Panc1 (cell line): ENCODE results near the gene BAZ2B. TPM values are rescaled to one million over a fixed set of nuclear protein-coding genes. Genes with fewer than 3 reads are reported as not detected.
"Not testable (repeated sequence)": the region's sequence is repeated elsewhere in the genome, so short reads cannot be mapped to it uniquely, and the experiment has no call there.

ENCODE experiments used
- ATAC-seq: fragments of 200-7000 bp; cut with Tn5 transposase; 2 replicates; pipeline ENCODE4 v1.9.1; 2020; ENCODE audit warnings: mild to moderate bottlenecking, moderate library complexity
- BruUV-seq: library from RNA; stranded (reverse); fragments of 400-500 nt; replicated peaks from 2 replicates; lab custom pipeline; 2021; lab: Mats Ljungman, UMichigan
- CTCF ChIA-PET: fragments of 300-600 bp; sonication (Branson Sonifier 250); formaldehyde crosslinking; loops from one replicate; lab custom pipeline; 2022; ENCODE audit warnings: antibody characterized with exemption; lab: Charles Lee
- POLR2A ChIA-PET: fragments of 300-600 bp; sonication (Branson Sonifier 250); formaldehyde crosslinking; loops from one replicate; lab custom pipeline; 2022; ENCODE audit warnings: antibody characterized with exemption; lab: Charles Lee
- DNase-seq: peaks from one replicate; pipeline ENCODE4 v3.0.0-alpha.2; 2010; ENCODE audit warnings: low read depth, low spot score
- H3K27ac ChIP-seq: 2 replicates; pipeline ENCODE4 v1.5.1; 2011; ENCODE audit warnings: mild to moderate bottlenecking, low read length, inconsistent platforms
- H3K27me3 ChIP-seq: fragments of 200-500 bp; sonication (Bioruptor generic); 2 replicates; pipeline ENCODE4 v1.6.0; 2014; ENCODE audit warnings: low read length, inconsistent platforms; ENCODE audit not compliant: control insufficient read depth, insufficient read depth
- H3K36me3 ChIP-seq: fragments of 200-500 bp; sonication (Bioruptor generic); 2 replicates; pipeline ENCODE4 v1.5.1; 2014; ENCODE audit warnings: inconsistent platforms, mild to moderate bottlenecking, low read length, moderate library complexity; ENCODE audit not compliant: control insufficient read depth, insufficient read depth
- H3K4me1 ChIP-seq: 2 replicates; pipeline ENCODE4 v1.5.1; 2011; ENCODE audit warnings: inconsistent platforms, mild to moderate bottlenecking, low read length, moderate library complexity; ENCODE audit not compliant: control insufficient read depth, insufficient read depth
- H3K4me3 ChIP-seq, 2 experiments: 2 replicates each; pipeline ENCODE4 v1.5.1; 2011 to 2012; ENCODE audit warnings: low read depth in 2 of 2, low read length in 2 of 2, mild to moderate bottlenecking in 2 of 2, inconsistent platforms in 1 of 2, moderate library complexity in 1 of 2
- H3K9me3 ChIP-seq: fragments of 200-500 bp; sonication (Bioruptor generic); 2 replicates; pipeline ENCODE4 v1.5.1; 2014; ENCODE audit warnings: low read depth, mild to moderate bottlenecking, inconsistent platforms, low read length, moderate library complexity; ENCODE audit not compliant: control insufficient read depth, insufficient read depth
- POLR2AphosphoS5 ChIP-seq: IDR thresholded peaks from 2 replicates; pipeline ENCODE4 v1.6.1; 2012; ENCODE audit warnings: mild to moderate bottlenecking, low read depth, low read length, moderate library complexity
- SIN3A ChIP-seq: IDR thresholded peaks from 2 replicates; pipeline ENCODE4 v1.6.1; 2012; ENCODE audit warnings: low read depth, mild to moderate bottlenecking, low read length, moderate library complexity, borderline replicate concordance; ENCODE audit not compliant: insufficient read depth
- TCF7L2 ChIP-seq: IDR thresholded peaks from 2 replicates; pipeline ENCODE4 v1.6.1; 2011; ENCODE audit warnings: mild to moderate bottlenecking, low read depth, low read length, inconsistent platforms
- in situ Hi-C: cut with HindIII; loops from 2 replicates; pipeline ENCODE4 v1.10.0; 2016; ENCODE audit warnings: low sequenced_read_pairs, low pct_unique_long_range_greater_than_20kb
- intact Hi-C: fragments of 100-400 bp; cut with micrococcal nuclease; formaldehyde crosslinking; loops from one replicate; pipeline ENCODE4 v1.10.0; 2022; ENCODE audit not compliant: unreplicated experiment
- total RNA-seq: library from RNA; stranded (reverse); gene quantifications from one replicate; pipeline ENCODE4 v1.2.1, GENCODE V29; 2021; ENCODE audit not compliant: unreplicated experiment
- TF ChIP-seq, protein P1 (sequence below): fragments of 450-650 bp; IDR thresholded peaks from 2 replicates; pipeline ENCODE4 v1.5.1; 2017; ENCODE audit warnings: mild to moderate bottlenecking
- TF ChIP-seq, protein P2 (sequence below), 2 experiments: IDR thresholded peaks; 2 replicates each; pipeline ENCODE4 v1.6.1; 2011 to 2012; ENCODE audit warnings: low read depth in 2 of 2, control low read depth in 1 of 2, low read length in 1 of 2, mild to moderate bottlenecking in 1 of 2, moderate library complexity in 1 of 2; ENCODE audit not compliant: insufficient read depth in 1 of 2

The BAZ2B gene
- total RNA-seq, 1 experiment from 2014 or later = 38.6 TPM

DNA sequence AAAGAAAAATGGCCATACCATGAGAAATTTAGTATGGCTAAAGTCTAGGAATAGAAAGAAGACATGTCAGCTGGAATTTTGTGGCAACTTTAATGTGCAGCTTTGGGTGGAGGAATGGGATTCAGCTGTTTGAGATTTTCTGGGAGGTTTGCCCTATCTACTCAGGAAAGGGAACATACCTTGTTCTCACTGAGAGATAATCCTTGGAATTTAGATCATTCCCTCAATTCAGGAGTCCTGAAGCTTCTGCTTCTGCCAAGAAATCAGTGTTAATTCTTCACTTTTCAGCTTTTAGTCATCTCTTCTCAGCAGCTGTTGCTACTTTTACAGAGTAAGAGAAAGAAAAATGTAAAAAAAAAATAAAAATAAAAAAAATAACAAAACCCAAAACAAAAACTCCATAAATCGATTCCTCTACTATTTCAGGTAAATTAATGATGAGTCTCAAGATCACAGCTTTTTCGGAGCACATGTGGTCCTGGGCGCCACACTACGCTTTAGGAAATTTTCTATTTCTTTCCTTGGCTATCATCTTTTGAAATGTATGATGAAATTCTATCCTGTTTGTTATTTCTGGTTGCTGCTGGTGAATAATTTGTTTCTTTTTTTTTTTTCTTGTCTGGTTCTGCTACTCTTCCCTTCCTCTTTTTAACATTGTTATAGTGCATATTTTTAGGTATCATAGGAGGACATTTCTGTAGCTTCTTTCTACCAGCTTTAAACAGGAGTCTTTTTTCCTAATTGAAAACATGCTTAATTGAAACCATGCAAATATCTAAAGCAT lies 18.9 kb upstream of the BAZ2B start:
- H3K27ac ChIP-seq = no peak overlapping the region
- BruUV-seq = no TSS peak
- no peaks in the 10 kb centered on the region for H3K27me3 ChIP-seq
- TF ChIP-seq, protein P1, sequence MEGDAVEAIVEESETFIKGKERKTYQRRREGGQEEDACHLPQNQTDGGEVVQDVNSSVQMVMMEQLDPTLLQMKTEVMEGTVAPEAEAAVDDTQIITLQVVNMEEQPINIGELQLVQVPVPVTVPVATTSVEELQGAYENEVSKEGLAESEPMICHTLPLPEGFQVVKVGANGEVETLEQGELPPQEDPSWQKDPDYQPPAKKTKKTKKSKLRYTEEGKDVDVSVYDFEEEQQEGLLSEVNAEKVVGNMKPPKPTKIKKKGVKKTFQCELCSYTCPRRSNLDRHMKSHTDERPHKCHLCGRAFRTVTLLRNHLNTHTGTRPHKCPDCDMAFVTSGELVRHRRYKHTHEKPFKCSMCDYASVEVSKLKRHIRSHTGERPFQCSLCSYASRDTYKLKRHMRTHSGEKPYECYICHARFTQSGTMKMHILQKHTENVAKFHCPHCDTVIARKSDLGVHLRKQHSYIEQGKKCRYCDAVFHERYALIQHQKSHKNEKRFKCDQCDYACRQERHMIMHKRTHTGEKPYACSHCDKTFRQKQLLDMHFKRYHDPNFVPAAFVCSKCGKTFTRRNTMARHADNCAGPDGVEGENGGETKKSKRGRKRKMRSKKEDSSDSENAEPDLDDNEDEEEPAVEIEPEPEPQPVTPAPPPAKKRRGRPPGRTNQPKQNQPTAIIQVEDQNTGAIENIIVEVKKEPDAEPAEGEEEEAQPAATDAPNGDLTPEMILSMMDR = no peak
- no peaks in the 10 kb centered on the region for H3K9me3 ChIP-seq
- in situ Hi-C loops = no loop called here
- DNase-seq (no peak), ATAC-seq (no peak)
- ChIA-PET CTCF (no interaction called here), POLR2A (interaction anchor here (0.7 kb wide), 1 partner anchor 788 kb away, joined by 5 read pairs; no protein-coding TSS in a partner anchor)
- H3K4me3 ChIP-seq = no peak overlapping the region
- no peaks in the 10 kb centered on the region for H3K4me1 ChIP-seq
- intact Hi-C loops = no loop called here
- no peaks in the 10 kb centered on the region for H3K36me3 ChIP-seq

DNA sequence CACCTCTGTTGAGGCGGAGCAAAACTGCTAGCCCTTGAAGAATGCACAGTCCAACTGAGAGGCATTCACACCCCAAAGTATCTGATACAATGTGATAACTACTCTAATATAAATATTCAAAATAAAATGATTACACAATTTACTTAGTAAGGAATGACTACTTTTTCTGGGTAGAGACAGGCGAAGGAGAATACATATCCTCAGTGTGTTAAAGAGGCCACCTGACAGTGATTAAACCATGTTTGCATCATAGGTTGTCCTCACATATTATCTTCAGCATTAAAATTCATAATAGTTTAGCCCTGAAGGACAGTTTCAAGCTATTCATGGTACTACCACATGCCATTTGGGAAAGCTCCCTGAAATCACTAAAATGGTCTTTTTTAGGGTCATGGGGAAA lies 16.9 kb upstream of the BAZ2B start:
- BruUV-seq = no TSS peak
- H3K27ac ChIP-seq = no peak overlapping the region
- no peaks in the 10 kb centered on the region for H3K9me3 ChIP-seq
- ATAC-seq (no peak), DNase-seq (no peak)
- ChIA-PET CTCF (no interaction called here), POLR2A (interaction anchor here (0.7 kb wide), 1 partner anchor 74 kb away, joined by 3 read pairs; no protein-coding TSS in a partner anchor)
- in situ Hi-C loops (no loop called here), intact Hi-C loops (no loop called here)
- H3K4me3 ChIP-seq = no peak overlapping the region
- no peaks in the 10 kb centered on the region for H3K27me3 ChIP-seq
- no peaks in the 10 kb centered on the region for H3K4me1 ChIP-seq
- no peaks in the 10 kb centered on the region for H3K36me3 ChIP-seq
- TF ChIP-seq, protein P2, sequence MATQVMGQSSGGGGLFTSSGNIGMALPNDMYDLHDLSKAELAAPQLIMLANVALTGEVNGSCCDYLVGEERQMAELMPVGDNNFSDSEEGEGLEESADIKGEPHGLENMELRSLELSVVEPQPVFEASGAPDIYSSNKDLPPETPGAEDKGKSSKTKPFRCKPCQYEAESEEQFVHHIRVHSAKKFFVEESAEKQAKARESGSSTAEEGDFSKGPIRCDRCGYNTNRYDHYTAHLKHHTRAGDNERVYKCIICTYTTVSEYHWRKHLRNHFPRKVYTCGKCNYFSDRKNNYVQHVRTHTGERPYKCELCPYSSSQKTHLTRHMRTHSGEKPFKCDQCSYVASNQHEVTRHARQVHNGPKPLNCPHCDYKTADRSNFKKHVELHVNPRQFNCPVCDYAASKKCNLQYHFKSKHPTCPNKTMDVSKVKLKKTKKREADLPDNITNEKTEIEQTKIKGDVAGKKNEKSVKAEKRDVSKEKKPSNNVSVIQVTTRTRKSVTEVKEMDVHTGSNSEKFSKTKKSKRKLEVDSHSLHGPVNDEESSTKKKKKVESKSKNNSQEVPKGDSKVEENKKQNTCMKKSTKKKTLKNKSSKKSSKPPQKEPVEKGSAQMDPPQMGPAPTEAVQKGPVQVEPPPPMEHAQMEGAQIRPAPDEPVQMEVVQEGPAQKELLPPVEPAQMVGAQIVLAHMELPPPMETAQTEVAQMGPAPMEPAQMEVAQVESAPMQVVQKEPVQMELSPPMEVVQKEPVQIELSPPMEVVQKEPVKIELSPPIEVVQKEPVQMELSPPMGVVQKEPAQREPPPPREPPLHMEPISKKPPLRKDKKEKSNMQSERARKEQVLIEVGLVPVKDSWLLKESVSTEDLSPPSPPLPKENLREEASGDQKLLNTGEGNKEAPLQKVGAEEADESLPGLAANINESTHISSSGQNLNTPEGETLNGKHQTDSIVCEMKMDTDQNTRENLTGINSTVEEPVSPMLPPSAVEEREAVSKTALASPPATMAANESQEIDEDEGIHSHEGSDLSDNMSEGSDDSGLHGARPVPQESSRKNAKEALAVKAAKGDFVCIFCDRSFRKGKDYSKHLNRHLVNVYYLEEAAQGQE (IDR thresholded peaks at IDR 0.05; ENCODE audit: insufficient read depth in 1 of 2, low read depth in 2 of 2, low read length in 1 of 2) = no peak
- no peak for TF ChIP-seq POLR2AphosphoS5
- no peak for TF ChIP-seq SIN3A
- TF ChIP-seq TCF7L2 = no peak
- TF ChIP-seq, protein P1 = no peak

DNA sequence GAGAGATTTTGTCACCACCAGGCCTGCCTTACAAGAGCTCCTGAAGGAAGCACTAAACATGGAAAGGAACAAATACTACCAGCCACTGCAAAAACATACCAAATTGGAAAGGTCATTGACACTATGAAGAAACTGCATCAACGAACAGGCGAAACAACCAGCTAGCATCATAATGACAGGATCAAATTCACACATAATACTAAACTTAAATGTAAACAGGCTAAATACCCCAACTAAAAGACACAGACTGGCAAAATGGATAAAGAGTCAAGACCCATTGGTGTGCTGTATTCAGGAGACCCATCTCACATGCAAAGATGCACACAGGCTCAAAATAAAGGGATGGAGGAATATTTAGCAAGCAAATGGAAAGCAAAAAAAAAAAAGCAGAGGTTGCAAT lies 9.3 kb upstream of the BAZ2B start:
- H3K4me1 ChIP-seq, POLR2A ChIA-PET, intact Hi-C loops, DNase-seq, CTCF ChIA-PET, BruUV-seq, H3K36me3 ChIP-seq, ATAC-seq, H3K27ac ChIP-seq, H3K9me3 ChIP-seq, H3K27me3 ChIP-seq, in situ Hi-C loops, H3K4me3 ChIP-seq: not testable (repeated sequence)
